ENCODE results near the gene ATF5. TPM values are rescaled to one million over a fixed set of nuclear protein-coding genes. Genes with fewer than 3 reads are reported as not detected.

Gene ATF5
- total RNA-seq: 2.7 and 4.0 TPM in 2 replicates

GRCh38 chr19:49929121-49929610 is at the start of gene ATF5, which contains the start of gene NUP62:
Gene ATF5 (plus strand): TSS chr19:49929205. CDS start chr19:49930851, 1,646 bp downstream.
Gene NUP62 (minus strand): TSS chr19:49929504. CDS start chr19:49909807, 19,697 bp downstream.

GRCh38 chr19:49896863-49897621 is 32.0 kb upstream of the ATF5 start, which contains the start of gene IL4I1:
Gene IL4I1 (minus strand): TSS chr19:49896887. CDS start chr19:49896160, 727 bp downstream.

GRCh38 chr19:49960980-49961379 is 32.0 kb downstream of the ATF5 start, which contains the start of gene SIGLEC11:
Gene SIGLEC11 (minus strand): TSS chr19:49961172. CDS start chr19:49961081, 91 bp downstream.

Other genes starting within 250 kb of the ATF5 start
- gene ADM5, start 239.6 kb upstream of the ATF5 start, total RNA-seq: 0.47 and 0.54 TPM in 2 replicates
- gene CPT1C, start 238.1 kb upstream of the ATF5 start, total RNA-seq: 15.3 and 16.9 TPM in 2 replicates
- gene TSKS, start 165.9 kb upstream of the ATF5 start, total RNA-seq: 0.09 TPM in 1 of 2 replicates, not detected in the other
- 54.7 and 63.5 TPM in 2 replicates for gene AP2A1, start 162.2 kb upstream of the ATF5 start, total RNA-seq
- 13.9 and 25.0 TPM in 2 replicates for gene FUZ, start 115.9 kb upstream of the ATF5 start, total RNA-seq
- gene MED25, start 110.9 kb upstream of the ATF5 start, total RNA-seq: 11.9 and 15.3 TPM in 2 replicates
- gene PTOV1, start 78.0 kb upstream of the ATF5 start, total RNA-seq: 54.4 and 80.2 TPM in 2 replicates
- 36.7 and 47.2 TPM in 2 replicates for gene PNKP, start 61.6 kb upstream of the ATF5 start, total RNA-seq
- 7.6 and 9.1 TPM in 2 replicates for gene AKT1S1, start 51.9 kb upstream of the ATF5 start, total RNA-seq
- gene TBC1D17, start 51.5 kb upstream of the ATF5 start, total RNA-seq: 4.7 and 5.1 TPM in 2 replicates
- gene IL4I1, start 32.3 kb upstream of the ATF5 start, total RNA-seq: 3.2 and 3.5 TPM in 2 replicates
- 27.9 and 28.4 TPM in 2 replicates for gene NUP62, start 299 bp downstream of the ATF5 start, total RNA-seq
- gene SIGLEC11, start 32.0 kb downstream of the ATF5 start, total RNA-seq: 0.09 TPM in 1 of 2 replicates, not detected in the other
- 16.5 and 19.1 TPM in 2 replicates for gene VRK3, start 96.2 kb downstream of the ATF5 start, total RNA-seq
- gene ZNF473, start 96.8 kb downstream of the ATF5 start, total RNA-seq: 4.9 and 5.2 TPM in 2 replicates
- gene IZUMO2, start 234.1 kb downstream of the ATF5 start, total RNA-seq: not detected in 2 replicates

Data from endothelial cell of coronary artery (primary cell).